Endodermal cell (in vitro differentiated cells): ENCODE measurements around the gene BAZ1A. TPM values are rescaled to one million over a fixed set of nuclear protein-coding genes. Genes with fewer than 3 reads are reported as not detected.
A peak's percentile ranks its signal among the peaks of the same experiment; 100 is the strongest.

Experiments used
- DNase-seq: peaks from one replicate; pipeline ENCODE4 v3.0.0-alpha.2; 2017
- H3K27ac ChIP-seq: 2 replicates; pipeline ENCODE4 v1.5.1; 2013; ENCODE audit warnings: mild to moderate bottlenecking, low read depth, low read length, moderate library complexity
- H3K27me3 ChIP-seq: 2 replicates; pipeline ENCODE4 v1.6.1; 2013; ENCODE audit warnings: mild to moderate bottlenecking, low read length, moderate library complexity; ENCODE audit not compliant: insufficient read depth, control insufficient read depth, poor library complexity, severe bottlenecking
- H3K36me3 ChIP-seq: 2 replicates; pipeline ENCODE4 v1.7.0; 2013; ENCODE audit warnings: mild to moderate bottlenecking, low read length, moderate library complexity; ENCODE audit not compliant: control insufficient read depth, insufficient read depth
- H3K4me1 ChIP-seq: one replicate; pipeline ENCODE4 v1.7.0; 2013; ENCODE audit warnings: low read length; ENCODE audit not compliant: control insufficient read depth, insufficient read depth
- H3K4me3 ChIP-seq: 2 replicates; pipeline ENCODE4 v1.5.1; 2013; ENCODE audit warnings: mild to moderate bottlenecking, low read length, moderate library complexity
- H3K9ac ChIP-seq: 2 replicates; pipeline ENCODE4 v1.6.1; 2013; ENCODE audit warnings: mild to moderate bottlenecking, low read length, moderate library complexity; ENCODE audit not compliant: poor library complexity, severe bottlenecking; ENCODE audit errors: extremely low read depth
- H3K9me3 ChIP-seq: 2 replicates; pipeline ENCODE4 v1.6.1; 2013; ENCODE audit warnings: mild to moderate bottlenecking, low read length, moderate library complexity; ENCODE audit not compliant: control insufficient read depth
- H3K27ac Mint-ChIP-seq: 2 replicates; pipeline ENCODE4 v1.8.0; 2020; ENCODE audit warnings: mixed read lengths
- H3K27me3 Mint-ChIP-seq: 2 replicates; pipeline ENCODE4 v1.8.0; 2021; ENCODE audit warnings: mild to moderate bottlenecking, mixed read lengths; ENCODE audit not compliant: insufficient read depth
- H3K36me3 Mint-ChIP-seq: 2 replicates; pipeline ENCODE4 v1.8.0; 2020; ENCODE audit warnings: low read depth, mixed read lengths
- H3K4me1 Mint-ChIP-seq: 2 replicates; pipeline ENCODE4 v1.8.0; 2020; ENCODE audit warnings: mixed read lengths
- H3K4me3 Mint-ChIP-seq: 2 replicates; pipeline ENCODE4 v1.8.0; 2020; ENCODE audit warnings: mild to moderate bottlenecking, moderate library complexity, mixed read lengths
- H3K9me3 Mint-ChIP-seq: 2 replicates; pipeline ENCODE4 v1.8.0; 2020; ENCODE audit warnings: mild to moderate bottlenecking, mixed read lengths
- WGBS, 2 experiments: methylation state at CpG; one replicate each; pipeline versions ENCODE4 v1.1.5 to v1.1.7; 2013; ENCODE audit warnings: missing lambda C conversion rate in 2 of 2, mixed read lengths in 1 of 2; ENCODE audit not compliant: insufficient coverage in 1 of 2, insufficient read length in 1 of 2; 5-methylcytosine and 5-hydroxymethylcytosine counted together
- total RNA-seq, 2 donors: library from RNA; stranded (reverse); fragmentation: NEBNext Ultra II Directional in 1 of 2; extraction: Animal tissue kit (Norgen Biotek cat#: 25700) in 1 of 2; gene quantifications; 2 replicates in 1 of 2; 3 replicates in 1 of 2; pipeline ENCODE4 v1.2.1, GENCODE V29; 2021
- TF ChIP-seq, protein P1 (sequence below): fragments of 200-600 bp; sonication (generic); conservative IDR thresholded peaks from 2 replicates; pipeline ENCODE4 v1.5.0; 2021; ENCODE audit warnings: antibody characterized with exemption, mild to moderate bottlenecking

The BAZ1A gene
- total RNA-seq, 2 donors from 2014 or later, result 22.3 to 23.3 TPM

DNA sequence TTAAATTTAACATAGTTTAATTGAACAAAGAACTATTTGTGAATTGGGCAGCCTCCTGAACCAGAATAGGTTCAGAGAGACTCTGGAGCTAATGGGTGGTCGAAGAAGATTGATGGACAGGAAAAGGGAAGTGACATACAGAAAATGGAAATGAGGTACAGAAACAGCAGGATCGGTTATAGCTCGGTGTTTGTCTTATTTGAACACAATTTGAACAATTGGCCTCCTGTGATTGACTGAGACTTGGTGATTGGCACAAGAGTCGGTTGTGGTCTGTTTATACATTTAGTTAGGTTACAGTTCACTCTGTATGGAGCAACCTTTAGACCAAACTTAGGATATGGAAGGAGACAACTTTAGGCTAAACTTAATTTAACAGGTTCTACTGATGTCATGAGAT is 142.4 kb downstream of the BAZ1A start:
- TF ChIP-seq, protein P1, sequence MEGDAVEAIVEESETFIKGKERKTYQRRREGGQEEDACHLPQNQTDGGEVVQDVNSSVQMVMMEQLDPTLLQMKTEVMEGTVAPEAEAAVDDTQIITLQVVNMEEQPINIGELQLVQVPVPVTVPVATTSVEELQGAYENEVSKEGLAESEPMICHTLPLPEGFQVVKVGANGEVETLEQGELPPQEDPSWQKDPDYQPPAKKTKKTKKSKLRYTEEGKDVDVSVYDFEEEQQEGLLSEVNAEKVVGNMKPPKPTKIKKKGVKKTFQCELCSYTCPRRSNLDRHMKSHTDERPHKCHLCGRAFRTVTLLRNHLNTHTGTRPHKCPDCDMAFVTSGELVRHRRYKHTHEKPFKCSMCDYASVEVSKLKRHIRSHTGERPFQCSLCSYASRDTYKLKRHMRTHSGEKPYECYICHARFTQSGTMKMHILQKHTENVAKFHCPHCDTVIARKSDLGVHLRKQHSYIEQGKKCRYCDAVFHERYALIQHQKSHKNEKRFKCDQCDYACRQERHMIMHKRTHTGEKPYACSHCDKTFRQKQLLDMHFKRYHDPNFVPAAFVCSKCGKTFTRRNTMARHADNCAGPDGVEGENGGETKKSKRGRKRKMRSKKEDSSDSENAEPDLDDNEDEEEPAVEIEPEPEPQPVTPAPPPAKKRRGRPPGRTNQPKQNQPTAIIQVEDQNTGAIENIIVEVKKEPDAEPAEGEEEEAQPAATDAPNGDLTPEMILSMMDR, result no peak
- Histone ChIP-seq H3K4me1 (no peaks in the 10 kb centered on the region), H3K27me3 (no peaks in the 10 kb centered on the region), H3K27ac (no peak overlapping the region), H3K36me3 (no peaks in the 10 kb centered on the region), H3K4me3 (no peak overlapping the region), H3K9ac (no peak overlapping the region), H3K9me3 (no peaks in the 10 kb centered on the region)
- DNase-seq, result no peak
- H3K27me3 Mint-ChIP-seq, result no peaks in the 10 kb centered on the region
- no peak overlapping the region for H3K4me3 Mint-ChIP-seq
- 86 to 93% methylated on average over 4 of the region's 4 CpGs for WGBS, 2 experiments
- H3K9me3 Mint-ChIP-seq, result no peaks in the 10 kb centered on the region
- H3K4me1 Mint-ChIP-seq, result peaks cover 8% of the 10 kb centered on the region
- no peak overlapping the region for H3K27ac Mint-ChIP-seq
- H3K36me3 Mint-ChIP-seq, result no peaks in the 10 kb centered on the region

DNA sequence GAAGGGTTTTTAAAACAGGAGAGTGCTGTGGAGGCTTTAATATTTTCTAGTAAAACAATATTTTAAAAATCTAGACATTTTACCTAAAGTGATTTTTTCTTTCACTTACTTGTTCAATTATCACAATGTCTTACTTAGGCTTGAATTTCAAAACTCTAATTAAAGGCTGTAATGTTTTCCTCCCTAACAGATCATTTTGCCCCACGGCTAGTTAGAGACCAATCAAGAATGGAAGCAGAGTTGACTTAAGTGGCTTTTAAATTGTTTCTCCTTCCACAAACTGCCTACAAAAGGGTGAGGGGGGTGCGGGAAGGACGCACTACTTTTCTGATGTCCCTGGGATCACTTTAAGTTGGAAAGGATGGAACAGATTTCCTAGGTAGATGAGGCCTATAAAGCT is 151.3 kb downstream of the BAZ1A start:
- H3K27me3 Mint-ChIP-seq, result no peaks in the 10 kb centered on the region
- no peaks in the 10 kb centered on the region for H3K36me3 ChIP-seq
- no peak overlapping the region for H3K4me3 ChIP-seq
- no peaks in the 10 kb centered on the region for H3K9me3 Mint-ChIP-seq
- DNase-seq, result no peak
- no peaks in the 10 kb centered on the region for H3K4me1 ChIP-seq
- no peaks in the 10 kb centered on the region for H3K27me3 ChIP-seq
- no peak overlapping the region for H3K9ac ChIP-seq
- no peak overlapping the region for H3K27ac ChIP-seq
- H3K27ac Mint-ChIP-seq, result no peak overlapping the region
- no peaks in the 10 kb centered on the region for H3K36me3 Mint-ChIP-seq
- TF ChIP-seq, protein P1, result no peak
- no peaks in the 10 kb centered on the region for H3K9me3 ChIP-seq
- 93 to 100% methylated on average over 1 to 3 of the region's 3 CpGs for WGBS, 2 experiments
- H3K4me1 Mint-ChIP-seq, result peaks cover 5% of the 10 kb centered on the region
- H3K4me3 Mint-ChIP-seq, result no peak overlapping the region

DNA sequence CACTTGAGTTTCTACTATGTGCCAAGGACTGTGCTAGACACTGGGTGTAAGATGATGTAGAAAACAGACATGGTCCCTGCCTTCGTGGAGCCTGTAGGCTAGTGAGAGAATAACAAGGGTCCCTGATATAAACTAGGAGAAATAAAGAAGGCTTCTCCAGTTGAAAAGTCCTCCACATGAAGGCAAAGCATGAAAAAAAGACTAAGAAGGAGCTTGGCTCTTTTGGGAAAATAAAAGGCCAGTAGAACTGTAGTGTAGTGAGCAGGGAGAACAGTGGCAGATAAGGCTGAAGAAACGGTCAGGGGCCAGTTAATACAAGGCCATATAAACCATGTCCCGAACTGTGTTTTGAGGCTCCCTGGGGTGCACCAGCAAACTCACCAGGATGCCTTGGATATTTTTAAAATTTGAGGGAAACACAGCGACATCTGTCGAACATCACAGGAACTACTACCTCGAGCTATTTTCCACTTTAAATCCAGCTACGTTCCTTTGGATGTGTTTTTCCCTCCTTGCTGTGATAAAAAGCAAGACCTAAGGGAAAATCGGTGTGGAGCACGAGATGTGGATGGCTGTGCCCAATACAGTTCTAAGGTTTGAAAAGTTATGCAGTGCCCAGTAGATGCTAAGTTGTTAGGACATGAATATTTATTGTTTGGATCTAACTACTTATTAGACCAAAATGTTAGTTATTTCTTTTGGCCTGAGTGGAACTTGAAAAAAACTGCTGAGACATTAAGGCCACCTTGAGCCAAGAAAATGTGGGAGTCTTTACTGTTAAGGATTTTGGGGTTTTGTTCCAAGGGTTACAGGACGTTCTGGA is 152.2 kb downstream of the BAZ1A start:
- H3K9me3 Mint-ChIP-seq, result no peaks in the 10 kb centered on the region
- H3K4me1 Mint-ChIP-seq, result peaks cover 5% of the 10 kb centered on the region
- no peak overlapping the region for H3K4me3 ChIP-seq
- TF ChIP-seq, protein P1, result peak; percentile 86
- H3K27ac ChIP-seq, result no peak overlapping the region
- H3K4me1 ChIP-seq, result no peaks in the 10 kb centered on the region
- H3K4me3 Mint-ChIP-seq, result no peak overlapping the region
- no peaks in the 10 kb centered on the region for H3K27me3 Mint-ChIP-seq
- no peak overlapping the region for H3K9ac ChIP-seq
- H3K27me3 ChIP-seq, result no peaks in the 10 kb centered on the region
- peak overlapping the region; percentile 46 for H3K27ac Mint-ChIP-seq
- DNase-seq, result peak; percentile 75
- no peaks in the 10 kb centered on the region for H3K36me3 ChIP-seq
- H3K9me3 ChIP-seq, result no peaks in the 10 kb centered on the region
- WGBS, 2 experiments, result 20 to 37% methylated on average over 5 to 10 of the region's 10 CpGs
- H3K36me3 Mint-ChIP-seq, result no peaks in the 10 kb centered on the region
